Endothelial cell of umbilical vein (primary cell): Measurements from ENCODE around the gene FHOD3. TPM values are rescaled to one million over a fixed set of nuclear protein-coding genes. Genes with fewer than 3 reads are reported as not detected.

Experiments used
- BruUV-seq: library from RNA; stranded (reverse); fragments of 400-500 nt; replicated peaks from 2 replicates; lab custom pipeline; 2021; lab: Mats Ljungman, UMichigan
- CTCF ChIA-PET: fragments of 300-600, 350-600 bp; sonication (Branson Sonifier 250); formaldehyde crosslinking; loops from one replicate; lab custom pipeline; 2021; ENCODE audit warnings: antibody characterized with exemption, inconsistent platforms; lab: Charles Lee
- POLR2A ChIA-PET: fragments of 300-600, 350-600 bp; sonication (Branson Sonifier 250); formaldehyde crosslinking; loops from one replicate; lab custom pipeline; 2021; ENCODE audit warnings: antibody characterized with exemption, inconsistent platforms; lab: Charles Lee
- DNase-seq: peaks from one replicate; pipeline ENCODE4 v3.0.0-alpha.2; 2011; ENCODE audit warnings: low read depth, low spot score
- FAIRE-seq: peaks from 2 replicates; lab custom pipeline; 2011; peaks lifted over from hg19 to GRCh38; lab: Jason Lieb, UNC
- H2AFZ ChIP-seq: 2 replicates; pipeline ENCODE4 v1.6.0; 2012; ENCODE audit warnings: low read depth, low read length, control low read depth, inconsistent platforms
- H3K27ac ChIP-seq: 2 replicates; pipeline ENCODE4 v1.5.1; 2011; ENCODE audit warnings: low read depth, mild to moderate bottlenecking, control low read depth, low read length, moderate library complexity; ENCODE audit not compliant: insufficient read depth
- H3K27me3 ChIP-seq, 2 experiments: 2 replicates each; pipeline versions ENCODE4 v1.6.0 to v1.6.1; 2011; ENCODE audit warnings: low read length in 2 of 2, mixed read lengths in 1 of 2; ENCODE audit not compliant: control insufficient read depth in 2 of 2, insufficient read depth in 2 of 2
- H3K36me3 ChIP-seq, 2 experiments: 2 replicates in 1 of 2; 3 replicates in 1 of 2; pipeline ENCODE4 v1.5.1; 2011; ENCODE audit warnings: low read length in 2 of 2, mild to moderate bottlenecking in 1 of 2, moderate library complexity in 1 of 2; ENCODE audit not compliant: control insufficient read depth in 2 of 2, insufficient read depth in 2 of 2; ENCODE audit errors: extremely low read depth in 1 of 2
- H3K4me1 ChIP-seq: 3 replicates; pipeline ENCODE4 v1.5.1; 2011; ENCODE audit warnings: mild to moderate bottlenecking, low read length; ENCODE audit not compliant: control insufficient read depth, insufficient read depth; ENCODE audit errors: extremely low read depth
- H3K4me2 ChIP-seq: 2 replicates; pipeline ENCODE4 v1.6.1; 2011; ENCODE audit warnings: low read length, control low read depth, mixed read lengths; ENCODE audit not compliant: insufficient read depth
- H3K4me3 ChIP-seq, 3 experiments: fragments of 200-600 bp in 1 of 3; sonication (generic), shearing (Covaris generic) in 1 of 3; replicated peaks in 1 of 3; 2 replicates each; pipeline ENCODE4 v1.5.1; 2011 to 2016; ENCODE audit warnings: control low read depth in 3 of 3, low read length in 3 of 3, mild to moderate bottlenecking in 2 of 3, inconsistent platforms in 1 of 3, low read depth in 1 of 3, moderate library complexity in 1 of 3; ENCODE audit not compliant: insufficient read depth in 1 of 3
- H3K79me2 ChIP-seq: 2 replicates; pipeline ENCODE4 v1.6.0; 2012; ENCODE audit warnings: low read length, inconsistent platforms; ENCODE audit not compliant: control insufficient read depth, insufficient read depth
- H3K9ac ChIP-seq: replicated peaks from 2 replicates; pipeline ENCODE3; 2011; ENCODE audit warnings: low read length, control low read depth; ENCODE audit not compliant: insufficient read depth; ENCODE audit errors: extremely low read depth
- H3K9me1 ChIP-seq: replicated peaks from 3 replicates; pipeline ENCODE4 v1.6.0; 2011; ENCODE audit warnings: mild to moderate bottlenecking, low read length; ENCODE audit not compliant: control insufficient read depth, insufficient read depth; ENCODE audit errors: extremely low read depth
- H3K9me3 ChIP-seq: replicated peaks from 2 replicates; pipeline ENCODE4 v1.5.1; 2012; ENCODE audit warnings: low read length, inconsistent platforms; ENCODE audit not compliant: control insufficient read depth, insufficient read depth
- H4K20me1 ChIP-seq: replicated peaks from 2 replicates; pipeline ENCODE3; 2011; ENCODE audit warnings: mild to moderate bottlenecking, low read length; ENCODE audit not compliant: control insufficient read depth, insufficient read depth; ENCODE audit errors: extremely low read depth
- EZH2 ChIP-seq: IDR thresholded peaks from 2 replicates; pipeline ENCODE4 v1.6.1; 2012; ENCODE audit warnings: borderline replicate concordance, low read depth, mild to moderate bottlenecking, moderate library complexity, low read length, inconsistent platforms; ENCODE audit not compliant: severe bottlenecking
- FOS ChIP-seq: IDR thresholded peaks from 2 replicates; pipeline ENCODE4 v1.6.1; 2011; ENCODE audit warnings: mild to moderate bottlenecking, low read length, moderate library complexity, borderline replicate concordance; ENCODE audit not compliant: insufficient read depth
- GATA2 ChIP-seq: IDR thresholded peaks from 2 replicates; pipeline ENCODE4 v1.7.0; 2011; ENCODE audit warnings: low read depth, mild to moderate bottlenecking, moderate library complexity, mixed read lengths, low read length; ENCODE audit not compliant: insufficient read length, insufficient read depth
- JUN ChIP-seq: IDR thresholded peaks from 2 replicates; pipeline ENCODE4 v1.6.1; 2011; ENCODE audit warnings: borderline replicate concordance, low read depth; ENCODE audit not compliant: insufficient read length, insufficient read depth
- MYC ChIP-seq: IDR thresholded peaks from one replicate; pipeline ENCODE4 v1.6.1; 2011; ENCODE audit warnings: mild to moderate bottlenecking, low read depth, low read length
- POLR2A ChIP-seq: IDR thresholded peaks from 2 replicates; pipeline ENCODE4 v1.6.1; 2012; ENCODE audit warnings: low read depth, mild to moderate bottlenecking, control low read depth, low read length
- POLR2AphosphoS5 ChIP-seq: IDR thresholded peaks from 2 replicates; pipeline ENCODE4 v1.6.1; 2012; ENCODE audit warnings: low read depth, mild to moderate bottlenecking, control low read depth, low read length, moderate library complexity; ENCODE audit not compliant: insufficient read depth
- dilution Hi-C: fragments of 300-500 bp; cut with MboI; formaldehyde crosslinking; loops from one replicate; pipeline ENCODE4 v1.15.0; 2019; ENCODE audit warnings: low sequenced_read_pairs; ENCODE audit not compliant: extremely low pct_ligation_motif_present
- intact Hi-C: fragments of 100-400 bp; cut with micrococcal nuclease; formaldehyde crosslinking; loops from one replicate; pipeline ENCODE4 v1.10.0; 2022
- polyA plus RNA-seq, 4 experiments: library from polyadenylated mRNA; depleted of rRNA in 3 of 4; stranded (reverse) in 3 of 4; unstranded in 1 of 4; fragments of >200 nt; gene quantifications; 2 replicates each; pipeline versions ENCODE4 v1.2.1 to v1.2.3, GENCODE V29; 2011 to 2012; ENCODE audit warnings: missing spikeins in 1 of 4
- total RNA-seq: library from RNA; stranded (reverse); gene quantifications from 2 replicates; pipeline ENCODE4 v1.2.3, GENCODE V29; 2021
- TF ChIP-seq, protein P1 (sequence below), 2 donors: IDR thresholded peaks; 1 replicate in 1 of 2; 2 replicates in 1 of 2; pipeline ENCODE4 v1.5.1; 2011; ENCODE audit warnings: low read length in 2 of 2, mild to moderate bottlenecking in 2 of 2, moderate library complexity in 2 of 2, control low read depth in 1 of 2, inconsistent platforms in 1 of 2, low read depth in 1 of 2; ENCODE audit not compliant: insufficient read depth in 1 of 2; ENCODE audit errors: extremely low read depth in 1 of 2
- TF ChIP-seq, protein P2 (sequence below): IDR thresholded peaks from 2 replicates; pipeline ENCODE4 v1.6.1; 2011; ENCODE audit not compliant: insufficient read depth, insufficient read length

The FHOD3 gene
- total and polyA plus RNA-seq, 2 donors (not counting 3 experiments of a cell fraction or from before 2014, with no cell fraction given), result 0.06 to 1.5 TPM

GRCh38 chr18:36389811-36390581, 92.5 kb downstream of the FHOD3 start:
- Histone ChIP-seq H3K9ac (no peak overlapping the region), H3K79me2 (no peaks in the 10 kb centered on the region), H3K9me1 (no peaks in the 10 kb centered on the region), H4K20me1 (no peaks in the 10 kb centered on the region), H3K4me2 (no peak overlapping the region), H3K36me3 (no peaks in the 10 kb centered on the region), H3K27ac (no peak overlapping the region), H3K27me3 (no peaks in the 10 kb centered on the region), H3K4me1 (no peaks in the 10 kb centered on the region), H3K4me3 (no peak overlapping the region), H3K9me3 (no peaks in the 10 kb centered on the region), H2AFZ (no peak overlapping the region)
- dilution Hi-C loops, result no loop called here
- no peak for DNase-seq
- intact Hi-C loops, result loop anchor here (1.0 kb wide), 1 partner anchor 24 kb away; no protein-coding TSS in a partner anchor
- ChIA-PET POLR2A (no interaction called here), CTCF (no interaction called here)
- TF ChIP-seq GATA2 (no peak), MYC (no peak), FOS (no peak), POLR2AphosphoS5 (no peak), JUN (no peak), EZH2 (no peak), POLR2A (no peak)
- TF ChIP-seq, protein P1, sequence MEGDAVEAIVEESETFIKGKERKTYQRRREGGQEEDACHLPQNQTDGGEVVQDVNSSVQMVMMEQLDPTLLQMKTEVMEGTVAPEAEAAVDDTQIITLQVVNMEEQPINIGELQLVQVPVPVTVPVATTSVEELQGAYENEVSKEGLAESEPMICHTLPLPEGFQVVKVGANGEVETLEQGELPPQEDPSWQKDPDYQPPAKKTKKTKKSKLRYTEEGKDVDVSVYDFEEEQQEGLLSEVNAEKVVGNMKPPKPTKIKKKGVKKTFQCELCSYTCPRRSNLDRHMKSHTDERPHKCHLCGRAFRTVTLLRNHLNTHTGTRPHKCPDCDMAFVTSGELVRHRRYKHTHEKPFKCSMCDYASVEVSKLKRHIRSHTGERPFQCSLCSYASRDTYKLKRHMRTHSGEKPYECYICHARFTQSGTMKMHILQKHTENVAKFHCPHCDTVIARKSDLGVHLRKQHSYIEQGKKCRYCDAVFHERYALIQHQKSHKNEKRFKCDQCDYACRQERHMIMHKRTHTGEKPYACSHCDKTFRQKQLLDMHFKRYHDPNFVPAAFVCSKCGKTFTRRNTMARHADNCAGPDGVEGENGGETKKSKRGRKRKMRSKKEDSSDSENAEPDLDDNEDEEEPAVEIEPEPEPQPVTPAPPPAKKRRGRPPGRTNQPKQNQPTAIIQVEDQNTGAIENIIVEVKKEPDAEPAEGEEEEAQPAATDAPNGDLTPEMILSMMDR (IDR thresholded peaks at IDR 0.05; ENCODE audit: extremely low read depth in 1 of 2, insufficient read depth in 1 of 2, low read depth in 1 of 2, low read length in 2 of 2), result no peak
- TF ChIP-seq, protein P2, sequence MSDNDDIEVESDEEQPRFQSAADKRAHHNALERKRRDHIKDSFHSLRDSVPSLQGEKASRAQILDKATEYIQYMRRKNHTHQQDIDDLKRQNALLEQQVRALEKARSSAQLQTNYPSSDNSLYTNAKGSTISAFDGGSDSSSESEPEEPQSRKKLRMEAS, result no peak
- no peak for FAIRE-seq
- no TSS peak for BruUV-seq
